ENCODE measurements around the gene PA2G4. TPM values are rescaled to one million over a fixed set of nuclear protein-coding genes. Genes with fewer than 3 reads are reported as not detected.

The PA2G4 gene
- total RNA-seq, 1 experiment from 2014 or later, result 406 TPM

DNA sequence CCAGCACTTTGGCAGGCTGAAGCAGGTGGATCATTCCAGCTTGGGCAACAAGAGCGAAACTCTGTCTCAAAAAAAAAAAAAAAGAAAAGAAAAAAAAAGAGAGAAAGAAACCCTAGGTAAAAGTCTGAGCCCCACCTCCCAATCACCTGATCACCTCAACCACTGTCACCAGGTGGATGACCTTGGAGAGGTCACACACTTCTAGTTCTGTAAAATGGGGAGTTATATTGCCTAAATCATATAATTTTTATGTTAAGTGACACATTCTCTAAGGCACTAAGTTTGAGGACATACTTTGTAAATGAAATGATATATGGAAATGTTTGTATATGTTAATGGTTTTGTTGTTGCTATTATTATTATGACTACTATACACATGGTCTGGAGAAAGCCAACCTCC is 25.9 kb upstream of the PA2G4 start:
- TF ChIP-seq EZH2 (IDR thresholded peaks at IDR 0.05; ENCODE audit: low read length, unreplicated experiment) (no peak), EZH2phosphoT487 (IDR thresholded peaks at IDR 0.05; ENCODE audit: borderline replicate concordance, low read length) (no peak)
- TF ChIP-seq, protein P1, sequence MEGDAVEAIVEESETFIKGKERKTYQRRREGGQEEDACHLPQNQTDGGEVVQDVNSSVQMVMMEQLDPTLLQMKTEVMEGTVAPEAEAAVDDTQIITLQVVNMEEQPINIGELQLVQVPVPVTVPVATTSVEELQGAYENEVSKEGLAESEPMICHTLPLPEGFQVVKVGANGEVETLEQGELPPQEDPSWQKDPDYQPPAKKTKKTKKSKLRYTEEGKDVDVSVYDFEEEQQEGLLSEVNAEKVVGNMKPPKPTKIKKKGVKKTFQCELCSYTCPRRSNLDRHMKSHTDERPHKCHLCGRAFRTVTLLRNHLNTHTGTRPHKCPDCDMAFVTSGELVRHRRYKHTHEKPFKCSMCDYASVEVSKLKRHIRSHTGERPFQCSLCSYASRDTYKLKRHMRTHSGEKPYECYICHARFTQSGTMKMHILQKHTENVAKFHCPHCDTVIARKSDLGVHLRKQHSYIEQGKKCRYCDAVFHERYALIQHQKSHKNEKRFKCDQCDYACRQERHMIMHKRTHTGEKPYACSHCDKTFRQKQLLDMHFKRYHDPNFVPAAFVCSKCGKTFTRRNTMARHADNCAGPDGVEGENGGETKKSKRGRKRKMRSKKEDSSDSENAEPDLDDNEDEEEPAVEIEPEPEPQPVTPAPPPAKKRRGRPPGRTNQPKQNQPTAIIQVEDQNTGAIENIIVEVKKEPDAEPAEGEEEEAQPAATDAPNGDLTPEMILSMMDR (conservative IDR thresholded peaks at IDR 0.05; ENCODE audit: low read depth, low read length), result no peak
- DNase-seq (no peak), ATAC-seq (no peak)
- Histone ChIP-seq H3K79me2 (ENCODE audit: low read length) (peaks cover 27% of the 10 kb centered on the region), H3K4me3 (ENCODE audit: low read length) (peak overlapping the region; percentile 86), H4K20me1 (ENCODE audit: low read length) (no peaks in the 10 kb centered on the region), H3K4me1 (ENCODE audit: insufficient read depth, low read length) (peaks cover 19% of the 10 kb centered on the region), H3K27ac (ENCODE audit: low read length) (no peak overlapping the region), H3K9me2 (replicated peaks; ENCODE audit: low read length) (no peaks in the 10 kb centered on the region), H3K9me3 (ENCODE audit: low read length) (no peaks in the 10 kb centered on the region), H3F3A (ENCODE audit: low read length, unreplicated experiment) (no peaks in the 10 kb centered on the region), H3K9ac (ENCODE audit: low read length) (no peak overlapping the region), H3K36me3 (ENCODE audit: low read depth, low read length) (no peaks in the 10 kb centered on the region), H3K4me2 (ENCODE audit: low read length) (peak overlapping the region; percentile 93), H3K27me3 (ENCODE audit: low read length) (no peaks in the 10 kb centered on the region), H2AFZ (ENCODE audit: low read length) (peak overlapping the region; percentile 93)
- POLR2A ChIA-PET (ENCODE audit: unreplicated experiment), result no interaction called here
- BruUV-seq (replicated peaks), result no TSS peak
- intact Hi-C loops (cut with micrococcal nuclease), result loop anchor here (5.0 kb wide), 1 partner anchor 39 kb away; the partner anchor contains the start of genes RPL41 and ZC3H10
- CTCF ChIA-PET, result no interaction called here

DNA sequence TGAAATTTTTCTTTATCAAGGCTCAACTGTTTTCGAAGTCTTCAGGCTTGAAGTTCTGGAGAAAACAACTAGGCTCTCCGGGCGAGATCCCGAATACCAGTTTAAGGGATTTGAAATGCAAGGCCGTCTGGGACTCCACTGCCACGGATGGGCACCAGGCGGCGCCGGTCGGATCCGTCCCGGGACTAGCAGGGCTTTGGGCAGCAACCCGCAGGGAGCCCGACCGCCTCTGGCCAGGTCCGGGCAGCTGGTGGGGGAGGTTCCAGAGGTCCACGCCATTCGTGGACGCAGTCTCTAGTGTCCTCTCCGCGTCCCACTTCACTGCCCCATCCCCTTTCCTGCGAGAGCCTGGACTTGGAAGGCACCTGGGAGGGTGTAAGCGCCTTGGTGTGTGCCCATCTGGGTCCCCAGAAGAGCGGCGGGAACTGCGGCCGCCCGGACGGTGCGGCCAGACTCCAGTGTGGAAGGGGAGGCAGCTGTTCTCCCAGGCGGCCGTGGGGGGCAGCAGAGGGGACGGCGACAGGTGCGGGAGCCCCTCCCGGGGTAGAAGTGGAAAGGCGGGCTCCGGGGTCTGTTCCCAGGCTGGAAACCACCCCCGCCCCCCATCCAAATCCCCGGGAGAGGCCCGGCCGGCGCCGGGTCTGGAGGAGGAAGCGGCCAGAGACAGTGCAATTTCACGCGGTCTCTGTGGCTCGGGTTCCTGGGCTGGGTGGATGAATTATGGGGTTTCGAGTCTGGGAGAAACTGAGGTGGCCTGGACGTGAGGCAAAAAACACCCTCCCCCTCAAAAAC is 25.2 kb upstream of the PA2G4 start:
- Histone ChIP-seq H3K4me2 (ENCODE audit: low read length) (peak overlapping the region; percentile 93), H4K20me1 (ENCODE audit: low read length) (no peaks in the 10 kb centered on the region), H3K9me3 (ENCODE audit: low read length) (no peaks in the 10 kb centered on the region), H3K9me2 (replicated peaks; ENCODE audit: low read length) (no peaks in the 10 kb centered on the region), H3K27ac (ENCODE audit: low read length) (peak overlapping the region; percentile 82), H3F3A (ENCODE audit: low read length, unreplicated experiment) (no peaks in the 10 kb centered on the region), H3K9ac (ENCODE audit: low read length) (peak overlapping the region; percentile 76), H3K36me3 (ENCODE audit: low read depth, low read length) (no peaks in the 10 kb centered on the region), H3K4me3 (ENCODE audit: low read length) (peak overlapping the region; percentile 86), H2AFZ (ENCODE audit: low read length) (peak overlapping the region; percentile 93), H3K79me2 (ENCODE audit: low read length) (peaks cover 30% of the 10 kb centered on the region), H3K4me1 (ENCODE audit: insufficient read depth, low read length) (peaks cover 19% of the 10 kb centered on the region), H3K27me3 (ENCODE audit: low read length) (no peaks in the 10 kb centered on the region)
- ChIA-PET CTCF (interaction anchor here (0.8 to 1.2 kb wide), 2 partner anchors 26 to 83 kb away, joined by 5 to 17 read pairs; partner anchors contain the start of gene PA2G4), POLR2A (ENCODE audit: unreplicated experiment) (interaction anchor here (0.5 to 0.9 kb wide), 2 partner anchors 25 to 37 kb away, joined by 3 to 4 read pairs; partner anchors contain the start of gene PA2G4)
- peak; percentile 81 for ATAC-seq
- DNase-seq, result peak; percentile 89
- intact Hi-C loops (cut with micrococcal nuclease), result loop anchor here (1.0 to 5.0 kb wide), 2 partner anchors 25 to 38 kb away; partner anchors contain the start of genes PA2G4, RPL41 and ZC3H10
- TSS peak; percentile 95 for BruUV-seq (replicated peaks)
- no peak for TF ChIP-seq EZH2 (IDR thresholded peaks at IDR 0.05; ENCODE audit: low read length, unreplicated experiment)
- TF ChIP-seq, protein P1 (conservative IDR thresholded peaks at IDR 0.05; ENCODE audit: low read depth, low read length), result peak; percentile 83

Measured in PC-3 (cell line).